ENCODE measurements around the gene LHFPL2.
"Not testable (repeated sequence)": the region's sequence is repeated elsewhere in the genome, so short reads cannot be mapped to it uniquely, and the experiment has no call there.

Gene LHFPL2

GRCh38 chr5:78667461-78668103 lies 19.0 kb upstream of the LHFPL2 start:
- Histone ChIP-seq H3K36me3 (no peaks in the 10 kb centered on the region), H3K27ac (no peak overlapping the region), H3K9me3 (no peaks in the 10 kb centered on the region), H3K4me3 (ENCODE audit: low read depth in 1 of 2, low read length in 1 of 2) (no peak overlapping the region), H3K27me3 (peaks cover 6% of the 10 kb centered on the region), H3K4me1 (ENCODE audit: control insufficient read depth in 1 of 2, insufficient read depth in 1 of 2, low read depth in 1 of 2, low read length in 1 of 2) (peaks cover under 1 to 2% of the 10 kb centered on the region in 2 experiments)
- no peak for TF ChIP-seq CTCF (IDR thresholded peaks at IDR 0.05)

GRCh38 chr5:78666975-78667374 lies 18.4 kb upstream of the LHFPL2 start:
- not testable (repeated sequence) for H3K27ac ChIP-seq; H3K4me1 ChIP-seq (ENCODE audit: control insufficient read depth in 1 of 2, insufficient read depth in 1 of 2, low read depth in 1 of 2, low read length in 1 of 2); H3K9me3 ChIP-seq; H3K27me3 ChIP-seq; H3K4me3 ChIP-seq (ENCODE audit: low read depth in 1 of 2, low read length in 1 of 2); H3K36me3 ChIP-seq

- H3K36me3 ChIP-seq, result no peaks in the 10 kb centered on the region
- H3K27ac ChIP-seq, result no peak overlapping the region
- H3K4me1 ChIP-seq (ENCODE audit: control insufficient read depth in 1 of 2, insufficient read depth in 1 of 2, low read depth in 1 of 2, low read length in 1 of 2), result peaks cover 4 to 7% of the 10 kb centered on the region in 2 experiments
- TF ChIP-seq CTCF (IDR thresholded peaks at IDR 0.05), result no peak
- no peak overlapping the region for H3K4me3 ChIP-seq (ENCODE audit: low read depth in 1 of 2, low read length in 1 of 2)
- peaks cover 3% of the 10 kb centered on the region for H3K27me3 ChIP-seq
- no peaks in the 10 kb centered on the region for H3K9me3 ChIP-seq
Observed at GRCh38 chr5:78666041-78666444, 17.5 kb upstream of the LHFPL2 start.

- no peak overlapping the region for H3K27ac ChIP-seq
- no peak overlapping the region for H3K4me3 ChIP-seq (ENCODE audit: low read depth in 1 of 2, low read length in 1 of 2)
- H3K36me3 ChIP-seq, result no peaks in the 10 kb centered on the region
- H3K27me3 ChIP-seq, result peaks cover 3% of the 10 kb centered on the region
- H3K4me1 ChIP-seq (ENCODE audit: control insufficient read depth in 1 of 2, insufficient read depth in 1 of 2, low read depth in 1 of 2, low read length in 1 of 2), result peaks cover 4 to 7% of the 10 kb centered on the region in 2 experiments
- H3K9me3 ChIP-seq, result no peaks in the 10 kb centered on the region
- no peak for TF ChIP-seq CTCF (IDR thresholded peaks at IDR 0.05)
Observed at GRCh38 chr5:78665534-78665933, 17.0 kb upstream of the LHFPL2 start.

- no peak for TF ChIP-seq CTCF (IDR thresholded peaks at IDR 0.05)
- Histone ChIP-seq H3K9me3 (no peaks in the 10 kb centered on the region), H3K27me3 (peaks cover 3% of the 10 kb centered on the region), H3K36me3 (no peaks in the 10 kb centered on the region), H3K4me3 (ENCODE audit: low read depth in 1 of 2, low read length in 1 of 2) (no peak overlapping the region), H3K4me1 (ENCODE audit: control insufficient read depth in 1 of 2, insufficient read depth in 1 of 2, low read depth in 1 of 2, low read length in 1 of 2) (peaks cover 4 to 7% of the 10 kb centered on the region in 2 experiments), H3K27ac (no peak overlapping the region)
Observed at GRCh38 chr5:78662323-78662722, 13.8 kb upstream of the LHFPL2 start.

- Histone ChIP-seq H3K4me3 (ENCODE audit: low read depth in 1 of 2, low read length in 1 of 2) (no peak overlapping the region), H3K4me1 (ENCODE audit: control insufficient read depth in 1 of 2, insufficient read depth in 1 of 2, low read depth in 1 of 2, low read length in 1 of 2) (peaks cover 4 to 7% of the 10 kb centered on the region in 2 experiments), H3K27me3 (peaks cover 3% of the 10 kb centered on the region), H3K36me3 (no peaks in the 10 kb centered on the region), H3K9me3 (no peaks in the 10 kb centered on the region), H3K27ac (no peak overlapping the region)
- no peak for TF ChIP-seq CTCF (IDR thresholded peaks at IDR 0.05)
Observed at GRCh38 chr5:78661691-78662090, 13.1 kb upstream of the LHFPL2 start.
